OCI-LY3 (cell line): Measurements from ENCODE around the gene ZC3H18.

ENCODE experiments used
- H2AFZ ChIP-seq: fragments of 200-600, 300-600 bp; shearing (Covaris generic); 2 replicates; pipeline ENCODE4 v1.6.0; 2014; ENCODE audit warnings: antibody characterized with exemption, low read depth, low read length
- H3K27ac ChIP-seq: fragments of 200-600, 300-600 bp; sonication (generic); 2 replicates; pipeline ENCODE4 v1.5.1; 2014; ENCODE audit warnings: mild to moderate bottlenecking, low read length, moderate library complexity, mixed read lengths
- H3K27me3 ChIP-seq: fragments of 200-600, 300-600 bp; sonication (generic); 2 replicates; pipeline ENCODE4 v1.6.1; 2014; ENCODE audit warnings: low read depth, low read length, mixed read lengths
- H3K36me3 ChIP-seq: fragments of 200-600, 300-600 bp; sonication (generic); replicated peaks from 2 replicates; pipeline ENCODE3; 2014; ENCODE audit warnings: low read depth, low read length, mixed read lengths
- H3K4me1 ChIP-seq: fragments of 300-600, 200-600 bp; sonication (generic); 2 replicates; pipeline ENCODE4 v1.6.1; 2014; ENCODE audit warnings: low read length, mixed read lengths
- H3K4me2 ChIP-seq: fragments of 200-600, 300-600 bp; sonication (generic); 2 replicates; pipeline ENCODE4 v1.6.1; 2014; ENCODE audit warnings: low read length, mixed read lengths
- H3K4me3 ChIP-seq: fragments of 300-600, 200-600 bp; sonication (generic); 2 replicates; pipeline ENCODE4 v1.5.1; 2014; ENCODE audit warnings: antibody characterized with exemption, mild to moderate bottlenecking, low read length, moderate library complexity
- H3K79me2 ChIP-seq: fragments of 300-600, 200-600 bp; shearing (Covaris generic); 2 replicates; pipeline ENCODE4 v1.6.1; 2014; ENCODE audit warnings: mild to moderate bottlenecking, low read length, mixed read lengths
- H3K9ac ChIP-seq: fragments of 300-600, 200-600 bp; shearing (Covaris generic); 2 replicates; pipeline ENCODE4 v1.6.0; 2014; ENCODE audit warnings: mild to moderate bottlenecking, low read length, moderate library complexity
- H3K9me3 ChIP-seq: fragments of 200-600, 300-600 bp; shearing (Covaris generic); 2 replicates; pipeline ENCODE4 v1.6.1; 2014; ENCODE audit warnings: low read length, mixed read lengths; ENCODE audit not compliant: insufficient read depth
- H4K20me1 ChIP-seq: fragments of 200-600, 300-600 bp; sonication (generic); 2 replicates; pipeline ENCODE4 v1.6.1; 2016; ENCODE audit warnings: low read length, mixed read lengths; ENCODE audit not compliant: insufficient read depth
- EZH2phosphoT487 ChIP-seq: fragments of 200-600 bp; shearing (Covaris generic); IDR thresholded peaks from 2 replicates; pipeline ENCODE4 v1.6.1; 2018; ENCODE audit warnings: antibody characterized with exemption, mixed run types, low read depth
- TF ChIP-seq, protein P1 (sequence below): fragments of 200-600, 300-600 bp; sonication (generic); IDR thresholded peaks from 2 replicates; pipeline ENCODE4 v1.5.1; 2014; ENCODE audit warnings: antibody characterized with exemption, low read length, low read depth

The ZC3H18 gene

DNA sequence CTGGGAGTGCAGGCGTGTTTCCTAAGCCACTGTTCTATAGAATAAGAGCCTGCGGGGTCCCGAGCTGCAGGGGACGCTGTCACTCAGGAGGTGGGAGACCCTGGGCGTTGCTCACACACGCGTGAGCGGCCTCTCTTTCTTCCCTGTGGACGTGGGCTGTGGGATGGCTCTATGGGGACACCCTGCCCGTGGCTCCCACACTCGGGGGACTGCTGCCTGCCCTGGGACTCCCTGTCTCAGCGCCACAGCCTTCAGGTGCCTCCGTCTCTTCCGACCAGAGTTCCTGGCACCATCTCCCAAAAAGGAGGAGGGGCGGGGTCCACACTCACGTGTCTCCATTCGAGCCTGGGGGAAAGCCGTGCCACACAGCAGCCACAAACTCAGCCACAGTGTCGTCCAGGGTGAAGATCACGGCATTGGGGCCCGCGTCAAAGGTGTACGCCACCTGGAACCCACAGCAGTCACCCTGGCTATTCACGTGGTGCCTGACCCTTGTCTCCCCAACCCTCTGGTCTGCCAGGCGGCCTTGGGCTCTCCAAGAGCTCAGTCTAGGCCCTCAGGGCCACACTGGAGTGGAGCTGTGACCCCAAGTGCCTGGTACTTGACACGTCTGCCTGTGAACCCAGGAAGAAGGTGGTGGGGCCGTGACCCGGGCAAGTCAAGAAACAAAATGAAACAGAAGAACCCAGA is 84.3 kb downstream of the ZC3H18 start:
- no peaks in the 10 kb centered on the region for H3K9me3 ChIP-seq
- H4K20me1 ChIP-seq, result peaks cover 30% of the 10 kb centered on the region
- no peak overlapping the region for H3K4me2 ChIP-seq
- no peak overlapping the region for H3K9ac ChIP-seq
- H3K4me1 ChIP-seq, result peaks cover 16% of the 10 kb centered on the region
- no peak overlapping the region for H2AFZ ChIP-seq
- TF ChIP-seq, protein P1, sequence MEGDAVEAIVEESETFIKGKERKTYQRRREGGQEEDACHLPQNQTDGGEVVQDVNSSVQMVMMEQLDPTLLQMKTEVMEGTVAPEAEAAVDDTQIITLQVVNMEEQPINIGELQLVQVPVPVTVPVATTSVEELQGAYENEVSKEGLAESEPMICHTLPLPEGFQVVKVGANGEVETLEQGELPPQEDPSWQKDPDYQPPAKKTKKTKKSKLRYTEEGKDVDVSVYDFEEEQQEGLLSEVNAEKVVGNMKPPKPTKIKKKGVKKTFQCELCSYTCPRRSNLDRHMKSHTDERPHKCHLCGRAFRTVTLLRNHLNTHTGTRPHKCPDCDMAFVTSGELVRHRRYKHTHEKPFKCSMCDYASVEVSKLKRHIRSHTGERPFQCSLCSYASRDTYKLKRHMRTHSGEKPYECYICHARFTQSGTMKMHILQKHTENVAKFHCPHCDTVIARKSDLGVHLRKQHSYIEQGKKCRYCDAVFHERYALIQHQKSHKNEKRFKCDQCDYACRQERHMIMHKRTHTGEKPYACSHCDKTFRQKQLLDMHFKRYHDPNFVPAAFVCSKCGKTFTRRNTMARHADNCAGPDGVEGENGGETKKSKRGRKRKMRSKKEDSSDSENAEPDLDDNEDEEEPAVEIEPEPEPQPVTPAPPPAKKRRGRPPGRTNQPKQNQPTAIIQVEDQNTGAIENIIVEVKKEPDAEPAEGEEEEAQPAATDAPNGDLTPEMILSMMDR, result no peak
- no peak for TF ChIP-seq EZH2phosphoT487
- peaks cover 56% of the 10 kb centered on the region for H3K36me3 ChIP-seq
- H3K4me3 ChIP-seq, result no peak overlapping the region
- no peaks in the 10 kb centered on the region for H3K27me3 ChIP-seq
- H3K79me2 ChIP-seq, result peaks cover 31% of the 10 kb centered on the region
- H3K27ac ChIP-seq, result no peak overlapping the region

DNA sequence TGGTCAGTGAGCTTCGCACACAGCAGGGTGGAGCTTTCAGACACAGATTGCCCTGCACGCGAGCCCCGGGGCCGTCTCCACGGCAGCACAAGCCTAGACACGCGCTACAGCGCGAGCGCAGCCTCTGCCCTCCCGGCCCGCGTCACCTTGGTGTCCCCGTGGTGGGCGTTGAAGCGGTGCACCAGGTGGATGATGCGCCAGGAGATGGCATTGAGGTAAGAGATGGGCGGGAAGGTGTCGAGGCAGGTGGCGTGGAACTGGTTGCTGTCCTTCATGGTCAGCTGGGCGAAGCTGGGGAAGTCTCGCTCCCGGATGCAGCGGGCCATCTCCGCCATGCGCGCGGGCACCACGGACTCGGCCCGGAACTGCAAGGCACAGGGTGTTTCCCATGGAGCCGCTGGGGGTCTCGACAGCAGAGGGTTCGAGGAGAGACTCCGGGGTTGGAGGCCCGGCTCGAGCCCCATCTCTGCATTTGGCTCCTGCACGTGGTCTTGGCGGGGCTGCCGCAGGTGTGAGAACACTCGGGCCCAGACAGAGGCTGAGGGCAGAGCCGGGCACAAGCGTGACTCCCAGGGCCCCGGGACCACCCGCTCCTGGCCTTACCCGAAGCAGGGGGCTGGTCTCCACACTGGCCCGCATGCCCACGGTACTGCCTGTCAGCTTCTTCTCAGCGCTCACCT is 85.0 kb downstream of the ZC3H18 start:
- no peaks in the 10 kb centered on the region for H3K9me3 ChIP-seq
- no peaks in the 10 kb centered on the region for H3K27me3 ChIP-seq
- no peak overlapping the region for H3K9ac ChIP-seq
- H3K4me1 ChIP-seq, result peaks cover 14% of the 10 kb centered on the region
- peaks cover 30% of the 10 kb centered on the region for H3K79me2 ChIP-seq
- no peak overlapping the region for H3K27ac ChIP-seq
- no peak overlapping the region for H2AFZ ChIP-seq
- no peak overlapping the region for H3K4me2 ChIP-seq
- peaks cover 52% of the 10 kb centered on the region for H3K36me3 ChIP-seq
- no peak overlapping the region for H3K4me3 ChIP-seq
- peaks cover 27% of the 10 kb centered on the region for H4K20me1 ChIP-seq
- TF ChIP-seq, protein P1, result no peak
- no peak for TF ChIP-seq EZH2phosphoT487

DNA sequence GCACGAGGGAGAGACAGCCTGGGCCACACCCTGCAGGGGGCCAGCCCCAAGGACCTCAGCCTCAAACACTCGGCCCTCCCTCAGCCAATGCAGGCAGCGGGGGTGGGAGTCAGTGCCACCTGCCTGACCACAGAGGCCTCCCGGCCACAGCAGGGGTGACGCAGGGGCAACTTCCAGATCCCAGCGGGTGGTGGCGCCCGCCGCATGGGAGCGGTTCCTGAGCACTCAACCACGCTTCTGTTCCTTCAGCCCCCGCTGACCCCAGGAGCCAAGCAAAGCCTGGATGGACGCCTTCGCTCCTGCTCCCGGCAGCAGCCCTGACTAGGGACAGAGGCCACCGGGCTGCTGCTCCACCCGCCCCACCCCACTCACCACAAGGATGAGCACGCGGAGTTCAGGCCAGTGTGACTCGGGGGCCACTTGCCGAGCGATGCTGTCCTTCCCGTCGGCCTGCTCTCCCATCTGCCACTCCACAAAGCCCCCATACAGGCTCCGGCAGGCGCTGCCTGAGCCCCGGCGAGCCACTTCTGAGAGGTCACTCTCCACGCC is 85.6 kb downstream of the ZC3H18 start:
- Histone ChIP-seq H3K4me1 (peaks cover 14% of the 10 kb centered on the region), H3K9ac (no peak overlapping the region), H3K9me3 (no peaks in the 10 kb centered on the region), H3K36me3 (peaks cover 52% of the 10 kb centered on the region), H3K4me3 (no peak overlapping the region), H3K4me2 (no peak overlapping the region), H3K79me2 (peaks cover 29% of the 10 kb centered on the region), H2AFZ (no peak overlapping the region), H3K27me3 (no peaks in the 10 kb centered on the region), H3K27ac (no peak overlapping the region), H4K20me1 (peaks cover 27% of the 10 kb centered on the region)
- no peak for TF ChIP-seq EZH2phosphoT487
- TF ChIP-seq, protein P1, result no peak

GRCh38 chr16:88656291-88656980 is 86.2 kb downstream of the ZC3H18 start:
- Histone ChIP-seq H3K27ac (no peak overlapping the region), H3K36me3 (peaks cover 55% of the 10 kb centered on the region), H3K9me3 (no peaks in the 10 kb centered on the region), H3K4me3 (no peak overlapping the region), H3K27me3 (no peaks in the 10 kb centered on the region), H3K4me1 (peaks cover 18% of the 10 kb centered on the region), H3K9ac (no peak overlapping the region), H3K79me2 (peaks cover 35% of the 10 kb centered on the region), H3K4me2 (no peak overlapping the region), H2AFZ (no peak overlapping the region), H4K20me1 (peaks cover 32% of the 10 kb centered on the region)
- TF ChIP-seq, protein P1, result no peak
- TF ChIP-seq EZH2phosphoT487, result no peak
